Thoracic aorta (tissue), 2 donors: ENCODE results near the gene AGL. TPM values are rescaled to one million over a fixed set of nuclear protein-coding genes. Genes with fewer than 3 reads are reported as not detected.
"Not testable (repeated sequence)": the region's sequence is repeated elsewhere in the genome, so short reads cannot be mapped to it uniquely, and the experiment has no call there.

Experiments used
- ATAC-seq: fragments of 150-250 bp; one replicate; pipeline ENCODE4 v1.8.0; 2017; ENCODE audit warnings: low read depth; ENCODE audit not compliant: insufficient number of reproducible peaks, low FRiP score
- DNase-seq: peaks from one replicate; pipeline ENCODE4 v3.0.0-alpha.2; 2020; ENCODE audit warnings: low spot score
- H3K27ac ChIP-seq, 2 donors: fragments of 200-600 bp; sonication (generic); 1 replicate in 1 of 2; 2 replicates in 1 of 2; pipeline ENCODE4 v1.5.1; 2016; ENCODE audit warnings: mild to moderate bottlenecking in 2 of 2, moderate library complexity in 2 of 2
- H3K27me3 ChIP-seq: fragments of 200-600 bp; sonication (generic); replicated peaks from 2 replicates; pipeline ENCODE4 v1.6.0; 2016; ENCODE audit warnings: mild to moderate bottlenecking; ENCODE audit not compliant: insufficient read depth
- H3K36me3 ChIP-seq: fragments of 200-600 bp; sonication (generic); one replicate; pipeline ENCODE4 v1.5.1; 2016
- H3K4me1 ChIP-seq, 2 donors: fragments of 200-600 bp; sonication (generic); 1 replicate in 1 of 2; 2 replicates in 1 of 2; pipeline versions ENCODE4 v1.5.1 to v1.6.0; 2016; ENCODE audit warnings: low read depth in 2 of 2, mild to moderate bottlenecking in 1 of 2; ENCODE audit not compliant: control insufficient read depth in 1 of 2
- H3K4me3 ChIP-seq: fragments of 200-600 bp; sonication (generic); 2 replicates; pipeline ENCODE4 v1.5.1; 2016; ENCODE audit warnings: mild to moderate bottlenecking
- H3K9me3 ChIP-seq: fragments of 200-600 bp; sonication (generic); 2 replicates; pipeline ENCODE4 v1.5.1; 2016
- total RNA-seq, 2 donors: library from RNA; depleted of rRNA; stranded (reverse); fragments of >200 nt; gene quantifications; one replicate each; pipeline versions ENCODE4 v1.1.0 to v1.2.3, GENCODE V29; 2016
- TF ChIP-seq, protein P1 (sequence below): fragments of 200-600 bp; sonication (generic); IDR thresholded peaks from one replicate; pipeline ENCODE4 v1.5.1; 2019; ENCODE audit warnings: antibody characterized with exemption

The AGL gene
- total RNA-seq, 2 donors from 2014 or later = 21.3 to 36.2 TPM

GRCh38 chr1:99952522-99952921, 102.4 kb downstream of the AGL start:
- Histone ChIP-seq H3K4me3 (no peak overlapping the region), H3K27ac (no peak overlapping the region), H3K9me3 (no peaks in the 10 kb centered on the region), H3K4me1 (no peaks in the 10 kb centered on the region), H3K36me3 (no peaks in the 10 kb centered on the region), H3K27me3 (no peaks in the 10 kb centered on the region)
- DNase-seq (no peak), ATAC-seq (no peak)
- TF ChIP-seq, protein P1, sequence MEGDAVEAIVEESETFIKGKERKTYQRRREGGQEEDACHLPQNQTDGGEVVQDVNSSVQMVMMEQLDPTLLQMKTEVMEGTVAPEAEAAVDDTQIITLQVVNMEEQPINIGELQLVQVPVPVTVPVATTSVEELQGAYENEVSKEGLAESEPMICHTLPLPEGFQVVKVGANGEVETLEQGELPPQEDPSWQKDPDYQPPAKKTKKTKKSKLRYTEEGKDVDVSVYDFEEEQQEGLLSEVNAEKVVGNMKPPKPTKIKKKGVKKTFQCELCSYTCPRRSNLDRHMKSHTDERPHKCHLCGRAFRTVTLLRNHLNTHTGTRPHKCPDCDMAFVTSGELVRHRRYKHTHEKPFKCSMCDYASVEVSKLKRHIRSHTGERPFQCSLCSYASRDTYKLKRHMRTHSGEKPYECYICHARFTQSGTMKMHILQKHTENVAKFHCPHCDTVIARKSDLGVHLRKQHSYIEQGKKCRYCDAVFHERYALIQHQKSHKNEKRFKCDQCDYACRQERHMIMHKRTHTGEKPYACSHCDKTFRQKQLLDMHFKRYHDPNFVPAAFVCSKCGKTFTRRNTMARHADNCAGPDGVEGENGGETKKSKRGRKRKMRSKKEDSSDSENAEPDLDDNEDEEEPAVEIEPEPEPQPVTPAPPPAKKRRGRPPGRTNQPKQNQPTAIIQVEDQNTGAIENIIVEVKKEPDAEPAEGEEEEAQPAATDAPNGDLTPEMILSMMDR = no peak

DNA sequence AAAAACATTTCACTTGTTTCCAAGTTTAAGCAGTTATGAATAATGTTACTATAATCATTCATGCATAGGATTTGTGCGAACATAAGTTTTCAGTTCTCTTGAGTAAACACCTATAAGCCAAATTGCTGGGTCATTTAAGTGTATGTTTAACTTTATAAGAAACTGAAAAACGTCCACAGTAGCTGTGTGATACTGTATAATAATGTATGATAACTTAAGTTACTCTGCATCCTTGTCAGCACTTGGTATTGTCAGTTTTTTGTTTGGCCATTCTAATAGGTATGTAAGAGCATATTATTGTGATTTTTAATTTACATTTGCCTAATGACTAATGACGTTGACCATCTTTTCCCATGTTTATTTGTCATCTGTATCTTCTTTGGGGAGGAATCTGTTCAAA, 105.2 kb downstream of the AGL start:
- H3K36me3 ChIP-seq = no peaks in the 10 kb centered on the region
- TF ChIP-seq, protein P1 = no peak

DNA sequence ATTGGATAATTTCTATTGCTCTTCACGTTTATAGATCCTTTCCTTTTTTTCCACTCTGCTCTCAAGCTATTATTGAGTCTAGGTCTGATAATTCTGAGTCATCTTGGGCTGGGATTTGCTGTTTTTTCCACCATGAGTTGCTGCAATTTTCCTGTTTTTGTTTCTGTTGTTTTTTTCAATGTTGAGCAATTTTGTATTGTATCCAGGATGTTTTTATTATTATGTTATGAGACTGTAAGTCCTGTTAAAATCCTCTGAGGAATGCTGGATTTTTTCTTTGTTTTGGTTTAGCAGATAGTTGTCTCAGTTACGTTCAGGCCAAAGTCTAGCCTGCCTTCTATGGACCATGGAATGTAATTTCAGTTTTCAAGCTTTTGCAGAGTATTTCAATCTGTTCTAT, 106.6 kb downstream of the AGL start:
- no peak overlapping the region for H3K27ac ChIP-seq
- TF ChIP-seq, protein P1 = no peak

More for the DNA sequence above, 105.2 kb downstream of the AGL start:
- Histone ChIP-seq H3K4me1 (no peaks in the 10 kb centered on the region), H3K4me3 (no peak overlapping the region), H3K27me3 (no peaks in the 10 kb centered on the region), H3K9me3 (no peaks in the 10 kb centered on the region), H3K27ac (no peak overlapping the region)
- no peak for ATAC-seq
- no peak for DNase-seq

GRCh38 chr1:99957818-99958217, 107.7 kb downstream of the AGL start:
- no peak overlapping the region for H3K4me3 ChIP-seq
- TF ChIP-seq, protein P1 = no peak
- ATAC-seq (no peak), DNase-seq (no peak)
- H3K9me3 ChIP-seq = no peaks in the 10 kb centered on the region
- no peaks in the 10 kb centered on the region for H3K36me3 ChIP-seq
- H3K27ac ChIP-seq = no peak overlapping the region
- H3K4me1 ChIP-seq = no peaks in the 10 kb centered on the region
- H3K27me3 ChIP-seq = no peaks in the 10 kb centered on the region

More for the DNA sequence above, 106.6 kb downstream of the AGL start:
- no peak overlapping the region for H3K4me3 ChIP-seq
- no peak for ATAC-seq
- H3K9me3 ChIP-seq = no peaks in the 10 kb centered on the region
- H3K27me3 ChIP-seq = no peaks in the 10 kb centered on the region
- H3K36me3 ChIP-seq = no peaks in the 10 kb centered on the region
- H3K4me1 ChIP-seq = no peaks in the 10 kb centered on the region
- no peak for DNase-seq

- not testable (repeated sequence) for H3K27ac ChIP-seq, H3K9me3 ChIP-seq, H3K4me3 ChIP-seq, H3K4me1 ChIP-seq, ATAC-seq, DNase-seq, H3K36me3 ChIP-seq, H3K27me3 ChIP-seq
Observed at GRCh38 chr1:99959189-99959705, 109.1 kb downstream of the AGL start.

GRCh38 chr1:99960260-99960659, 110.1 kb downstream of the AGL start:
- H3K4me1 ChIP-seq, H3K4me3 ChIP-seq, H3K9me3 ChIP-seq, DNase-seq, H3K36me3 ChIP-seq, ATAC-seq, H3K27me3 ChIP-seq, H3K27ac ChIP-seq: not testable (repeated sequence)
